HG03175 (cell line): ENCODE results near the gene CDH3.
"Not testable (repeated sequence)": the region's sequence is repeated elsewhere in the genome, so short reads cannot be mapped to it uniquely, and the experiment has no call there.

Experiments used
- ATAC-seq: cut with Tn5 transposase; IDR thresholded peaks from one replicate; pipeline ENCODE4 v1.9.1; 2021; ENCODE audit warnings: mild to moderate bottlenecking, moderate library complexity; ENCODE audit not compliant: unreplicated experiment

The CDH3 gene

GRCh38 chr16:68698091-68698490 is 53.0 kb downstream of the CDH3 start:
- no peak for ATAC-seq

- no peak for ATAC-seq
These were observed 55.0 kb downstream of the CDH3 start for GRCh38 chr16:68700120-68700519.

GRCh38 chr16:68700831-68701230 is 55.7 kb downstream of the CDH3 start:
- no peak for ATAC-seq

- no peak for ATAC-seq
These were observed 59.2 kb downstream of the CDH3 start for GRCh38 chr16:68704232-68704867.

- ATAC-seq, result no peak
These were observed 62.4 kb downstream of the CDH3 start for GRCh38 chr16:68707340-68708152.

DNA sequence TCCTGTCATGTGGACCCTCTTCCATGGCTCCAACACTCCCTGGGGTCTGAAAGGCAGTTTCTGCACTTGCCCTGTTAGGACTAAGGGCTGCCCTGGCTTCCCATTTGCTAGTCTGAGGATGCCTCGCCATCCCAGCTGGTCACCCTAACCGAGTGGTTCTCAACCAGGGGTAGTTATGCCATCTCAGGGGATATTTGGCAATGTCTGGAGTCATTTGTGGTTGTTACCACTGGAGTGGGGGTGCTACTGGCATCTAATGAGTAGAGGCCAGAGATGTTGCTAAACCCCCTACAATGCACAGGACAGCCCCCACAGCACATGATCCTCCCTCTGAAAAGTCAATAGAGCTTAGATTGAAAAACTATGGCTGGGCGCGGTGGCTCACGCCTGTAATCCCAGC is 65.1 kb downstream of the CDH3 start:
- ATAC-seq, result no peak

DNA sequence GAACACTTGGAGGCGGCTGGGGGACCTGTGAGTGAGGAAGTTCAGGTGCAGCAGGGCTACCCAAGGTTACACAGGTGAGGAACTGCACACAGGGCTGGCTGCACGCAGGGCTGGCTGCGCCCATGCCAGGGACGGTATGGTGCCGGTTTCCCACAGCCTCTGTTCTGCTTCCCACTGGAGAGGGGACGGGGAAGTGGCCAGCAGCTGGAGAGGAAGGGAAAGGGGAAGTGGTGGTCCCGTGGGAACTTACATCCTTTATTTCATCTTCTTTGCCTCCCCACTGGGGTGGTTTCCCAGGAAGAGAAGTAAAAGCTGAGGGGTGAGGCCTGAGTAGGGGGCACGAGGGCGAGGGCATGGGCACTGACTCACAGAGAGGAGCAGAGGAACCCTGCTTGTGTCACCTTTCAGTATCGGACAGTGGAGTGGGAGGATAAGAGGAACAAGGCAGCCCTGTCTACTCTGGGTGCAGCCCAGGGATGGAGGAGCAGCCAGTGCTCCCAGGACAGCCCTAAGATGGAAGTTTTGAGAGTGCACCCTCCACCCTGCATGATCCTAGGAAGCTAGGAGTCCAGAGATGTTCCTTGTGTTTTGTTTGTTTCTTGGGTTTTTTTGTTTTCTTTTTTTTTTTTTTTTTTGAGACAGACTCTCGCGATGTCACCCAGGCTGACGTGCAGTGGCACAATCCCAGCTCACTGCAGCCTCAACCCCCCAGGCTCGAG is 66.5 kb downstream of the CDH3 start:
- ATAC-seq, result no peak

DNA sequence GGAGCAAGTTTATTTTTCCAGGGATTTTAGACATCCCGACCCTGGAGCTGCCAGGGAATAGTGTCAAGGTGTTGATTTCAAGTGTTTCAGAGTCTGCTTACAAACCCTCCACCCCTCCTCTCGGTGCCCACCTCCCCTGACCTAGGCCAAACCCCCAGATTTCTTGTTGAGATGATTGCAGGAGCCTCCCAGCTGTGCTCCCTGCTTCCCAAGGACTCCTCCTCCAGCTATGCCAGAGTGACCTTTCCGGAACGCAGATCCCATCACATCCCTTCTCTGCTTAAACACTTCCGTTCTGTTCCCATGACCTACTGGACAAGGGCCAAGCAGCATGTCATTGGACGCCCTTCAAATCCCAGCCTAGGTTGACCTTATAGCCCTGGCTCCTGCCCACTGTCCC is 68.3 kb downstream of the CDH3 start:
- no peak for ATAC-seq

- ATAC-seq, result no peak
These were observed 70.4 kb downstream of the CDH3 start for GRCh38 chr16:68715471-68715870.

- not testable (repeated sequence) for ATAC-seq
These were observed 71.4 kb downstream of the CDH3 start for GRCh38 chr16:68716516-68716915.

DNA sequence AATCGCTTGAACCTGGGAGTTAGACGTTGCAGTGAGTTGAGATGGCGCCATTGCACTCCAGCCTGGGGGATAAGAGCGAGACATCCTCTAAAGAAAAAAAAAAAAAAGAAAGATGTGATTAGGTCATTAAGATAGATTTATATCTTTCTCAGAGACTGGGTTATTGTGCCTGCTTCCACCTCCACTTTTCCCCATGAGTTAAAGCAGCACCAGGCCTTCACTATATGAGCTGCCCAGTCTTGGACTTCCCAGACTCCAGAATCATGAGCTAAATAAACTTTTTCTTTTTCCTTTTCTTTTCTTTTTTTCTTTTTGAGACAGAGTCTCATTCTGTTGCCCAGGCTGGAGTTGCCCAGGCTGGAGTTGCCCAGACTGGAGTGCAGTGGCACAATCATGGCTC is 72.6 kb downstream of the CDH3 start:
- ATAC-seq, result no peak

GRCh38 chr16:68718590-68718989 is 73.5 kb downstream of the CDH3 start:
- ATAC-seq, result no peak

DNA sequence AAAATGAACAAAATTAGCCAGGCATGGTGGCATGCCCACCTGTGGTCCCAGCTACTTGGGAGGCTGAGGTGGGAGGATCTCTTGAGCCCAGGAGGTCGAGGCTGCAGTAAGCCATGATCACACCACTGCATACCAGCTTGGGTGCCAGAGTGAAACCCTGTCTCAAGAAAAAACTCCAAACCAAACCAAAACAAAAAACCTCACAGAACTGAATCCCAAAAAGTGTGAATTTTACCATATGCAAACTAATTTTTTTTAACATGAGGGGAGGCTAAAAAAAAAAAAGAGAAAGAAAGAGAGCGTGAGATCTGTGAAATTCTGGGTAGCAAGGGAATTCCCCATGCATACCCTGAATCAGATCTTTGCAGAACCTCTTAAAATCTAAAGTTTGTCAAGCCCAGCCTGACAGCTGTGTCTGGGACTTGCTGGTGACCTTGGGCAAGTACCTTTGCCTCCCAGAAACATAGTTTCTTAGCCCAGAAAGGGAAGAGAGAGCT is 74.9 kb downstream of the CDH3 start:
- ATAC-seq, result no peak

DNA sequence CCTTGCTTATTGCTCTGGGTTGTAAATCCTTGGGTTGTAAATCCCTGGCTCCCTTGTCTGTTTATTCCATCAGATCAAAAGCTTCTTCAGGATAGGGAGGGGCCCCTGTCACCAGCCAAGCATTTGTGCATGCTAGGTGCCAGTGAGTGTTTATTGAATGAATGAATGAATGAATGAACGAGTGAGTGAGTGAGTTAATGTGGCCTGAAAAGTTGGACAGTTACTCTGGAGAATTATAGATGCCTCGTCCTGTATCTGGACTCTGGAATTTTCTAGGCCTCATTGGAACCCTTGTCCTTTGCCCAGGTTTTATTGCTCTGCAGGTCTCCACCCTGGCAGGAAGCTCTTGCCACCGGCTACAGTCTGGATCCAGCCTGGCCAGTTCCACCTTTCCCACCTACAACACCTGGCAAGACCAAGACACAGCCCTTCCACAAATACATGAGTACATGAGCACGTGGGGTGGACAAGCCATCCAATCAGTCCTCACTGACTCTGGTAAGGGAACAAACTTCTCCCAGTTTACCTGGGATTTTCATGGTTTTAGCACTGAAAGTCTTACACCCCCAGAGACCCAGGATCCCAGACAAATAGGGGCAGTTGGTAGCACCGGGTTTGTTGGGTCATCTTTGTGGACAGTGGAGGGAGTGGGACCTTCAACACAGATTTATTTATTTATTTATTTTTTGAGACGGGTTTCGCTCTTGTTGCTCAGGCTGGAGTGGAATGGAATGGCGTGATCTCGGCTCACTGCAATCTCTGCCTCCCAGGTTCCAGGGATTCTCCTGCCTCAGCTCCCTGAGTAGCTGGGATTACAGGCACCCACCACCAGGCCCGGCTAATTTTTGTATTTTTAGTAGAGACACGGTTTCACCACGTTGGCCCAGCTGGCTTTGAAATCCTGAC is 77.3 kb downstream of the CDH3 start:
- no peak for ATAC-seq

GRCh38 chr16:68724797-68725196 is 79.7 kb downstream of the CDH3 start:
- no peak for ATAC-seq

DNA sequence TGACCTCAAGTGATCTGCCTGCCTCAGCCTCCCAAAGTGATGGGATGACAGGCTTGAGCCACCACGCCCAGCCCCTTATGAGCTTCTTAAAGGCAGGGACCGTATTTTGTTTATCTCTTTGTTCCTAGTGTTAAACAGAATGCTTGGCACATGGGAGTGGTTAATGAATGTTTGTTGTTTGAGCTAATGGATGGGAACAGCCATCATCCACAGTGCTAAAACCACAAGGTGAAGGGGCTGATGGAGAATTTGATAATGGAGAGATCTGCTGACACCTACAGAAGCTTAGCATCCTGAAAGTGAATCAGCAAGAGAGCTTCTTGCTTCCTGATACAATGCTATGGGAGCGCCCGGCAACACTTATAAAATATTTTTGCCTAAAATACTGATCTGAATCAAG is 83.4 kb downstream of the CDH3 start:
- ATAC-seq, result no peak

- no peak for ATAC-seq
These were observed 86.5 kb downstream of the CDH3 start for GRCh38 chr16:68731637-68732036.

GRCh38 chr16:68732042-68732680 is 87.1 kb downstream of the CDH3 start:
- ATAC-seq, result no peak

DNA sequence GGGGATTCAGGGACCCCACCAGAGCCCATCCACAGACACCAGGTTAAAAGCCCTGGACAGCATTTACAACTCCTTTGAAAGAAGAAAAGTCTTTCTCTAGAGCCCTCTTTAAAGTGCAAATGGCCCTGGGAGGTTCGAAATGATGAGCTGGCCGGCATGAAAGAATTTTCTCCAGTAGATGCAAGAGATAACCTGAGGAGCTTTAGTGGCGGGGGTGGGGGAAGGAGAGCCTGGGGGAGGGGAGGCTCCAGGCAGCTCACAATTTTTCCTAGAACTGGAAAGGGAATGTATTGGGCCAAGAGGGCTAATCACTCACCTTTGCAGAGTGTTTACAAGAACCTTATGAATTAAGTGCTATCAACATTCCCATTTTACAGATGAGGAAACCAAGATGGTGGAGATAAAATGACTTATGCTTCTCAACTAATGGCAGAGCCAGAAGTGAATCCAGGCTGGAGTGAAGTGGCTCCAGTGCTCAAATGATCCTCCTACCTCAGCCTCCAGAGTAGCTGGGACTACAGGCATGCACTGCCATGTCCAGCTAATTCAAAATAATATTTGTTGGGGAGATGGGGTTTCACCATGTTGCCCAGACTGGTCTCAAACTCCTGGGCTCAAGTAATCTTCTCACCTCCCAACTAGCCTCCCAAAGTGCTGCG is 87.8 kb downstream of the CDH3 start:
- no peak for ATAC-seq

- ATAC-seq, result no peak
These were observed 88.5 kb downstream of the CDH3 start for GRCh38 chr16:68733570-68733969.
